Right hindlimb (tissue), 1 donor: ENCODE results near the gene STAG1.
A peak's percentile ranks its signal among the peaks of the same experiment; 100 is the strongest.
"Not testable (repeated sequence)": the region's sequence is repeated elsewhere in the genome, so short reads cannot be mapped to it uniquely, and the experiment has no call there.

Source experiments
- DNase-seq: peaks from one replicate; pipeline ENCODE4 v3.0.0-alpha.2; 2018

STAG1 gene

DNA sequence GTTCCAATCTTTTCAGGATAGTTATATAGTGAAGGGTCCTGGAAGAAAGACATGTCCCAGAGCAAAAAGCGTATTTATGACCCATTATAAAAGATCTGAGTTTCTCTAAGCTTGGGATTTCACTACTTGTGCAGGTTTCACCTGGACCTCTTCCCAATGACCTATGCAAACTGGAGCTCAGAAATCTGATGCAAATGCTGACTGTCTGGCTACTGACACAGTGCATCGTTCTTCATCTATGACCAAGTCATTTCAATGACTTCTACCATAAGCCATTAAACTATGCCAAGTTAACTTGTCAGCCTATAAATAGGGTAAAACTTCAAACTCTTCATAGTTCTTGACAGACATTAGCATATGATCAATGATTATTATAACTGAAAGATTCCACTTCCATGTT, 11.1 kb downstream of the STAG1 start:
- no peak for DNase-seq

DNA sequence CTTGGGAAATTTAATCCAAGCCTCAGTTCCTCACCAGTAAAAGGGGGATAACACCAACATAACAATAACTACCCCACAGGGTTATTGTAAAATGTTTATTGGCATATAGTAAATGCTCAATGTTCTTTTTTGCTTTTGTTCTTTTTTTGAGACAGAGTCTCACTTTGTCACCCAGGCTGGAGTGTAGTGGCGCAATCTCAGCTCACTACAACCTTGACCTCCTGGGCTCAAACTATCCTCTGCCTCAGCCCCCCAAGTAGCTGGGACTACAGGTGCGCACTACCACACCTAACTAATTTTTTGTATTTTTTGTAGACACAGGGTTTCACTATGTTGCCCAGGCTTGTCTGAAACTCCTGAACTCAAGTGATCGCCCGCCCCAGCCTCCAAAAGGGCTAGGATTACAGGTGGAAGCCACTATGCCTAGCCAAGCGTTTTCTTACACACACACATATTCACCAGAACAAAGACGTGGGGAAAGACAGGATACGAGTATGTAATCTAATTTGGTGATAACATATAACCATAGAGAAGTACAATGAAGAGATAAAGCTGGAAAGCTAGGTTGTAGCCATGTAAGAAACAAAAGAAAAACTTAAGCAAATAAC, 11.7 kb downstream of the STAG1 start:
- no peak for DNase-seq

DNA sequence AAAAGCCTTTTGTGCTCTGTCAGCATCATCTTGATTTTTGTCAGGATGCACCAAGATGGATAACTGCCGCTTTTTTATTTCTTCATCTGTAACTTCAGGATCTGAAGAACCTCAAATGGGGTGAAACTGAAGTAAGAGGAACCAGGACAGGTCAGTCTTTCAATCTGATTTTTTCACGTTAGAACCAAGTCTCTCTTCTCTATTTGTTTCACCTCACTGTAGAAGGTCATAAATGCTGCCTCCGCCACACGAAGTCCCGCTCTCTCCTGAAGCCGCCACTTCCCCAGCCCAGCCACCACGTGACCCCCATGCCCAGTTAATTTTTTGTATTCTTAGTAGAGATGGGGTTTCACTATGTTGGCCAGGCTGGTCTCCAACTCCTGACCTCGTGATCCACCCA, 15.2 kb downstream of the STAG1 start:
- DNase-seq = not testable (repeated sequence)

DNA sequence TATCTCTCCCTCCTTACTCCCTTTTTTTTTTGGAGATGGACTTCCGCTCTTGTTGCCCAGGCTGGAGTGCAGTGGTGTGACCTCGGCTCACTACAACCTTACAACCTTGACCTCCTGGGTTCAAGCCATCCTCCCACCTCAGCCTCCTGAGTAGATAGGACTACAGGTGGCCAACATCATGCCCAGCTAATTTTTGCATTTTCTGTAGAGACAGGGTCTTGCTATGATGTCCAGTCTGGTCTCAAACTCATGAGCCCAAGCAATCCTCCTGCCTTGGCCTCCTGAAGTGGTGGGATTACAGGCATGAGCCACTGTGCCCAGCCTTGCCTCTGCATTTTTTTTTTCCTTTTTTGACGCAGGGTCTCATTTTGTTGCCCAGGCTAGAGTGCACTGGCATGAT, 17.1 kb downstream of the STAG1 start:
- DNase-seq = no peak

DNA sequence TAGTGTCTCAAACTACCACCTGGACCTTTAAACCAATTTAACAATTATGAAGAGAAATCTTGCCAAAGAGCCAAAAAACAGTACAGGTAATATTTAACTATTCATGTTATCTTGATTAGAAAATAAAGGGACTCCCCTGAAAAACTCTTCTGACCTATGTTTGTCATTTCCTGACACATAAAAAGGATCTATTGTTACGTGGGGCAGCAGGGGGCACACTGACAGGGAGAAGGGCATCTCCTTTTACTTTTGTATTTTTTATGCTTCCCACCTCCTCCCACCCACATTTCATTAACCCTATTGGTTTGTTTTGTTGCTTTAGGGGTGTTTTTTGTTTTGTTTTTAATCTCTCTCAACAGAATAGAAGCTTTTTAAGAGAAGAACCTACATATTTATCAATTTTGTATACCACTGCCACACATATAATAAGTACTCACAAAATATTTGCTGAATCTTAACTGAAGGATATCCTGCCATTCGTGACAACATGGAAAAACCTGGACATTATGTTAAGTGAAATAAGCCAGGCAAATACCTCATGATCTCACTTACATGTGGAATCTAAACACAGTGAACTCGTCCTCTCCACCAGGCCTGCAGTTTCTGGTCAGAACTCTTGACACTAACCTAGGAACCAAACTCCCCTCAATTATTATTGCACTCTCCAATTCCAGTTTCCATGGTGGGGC, 17.7 kb downstream of the STAG1 start:
- DNase-seq = no peak

DNA sequence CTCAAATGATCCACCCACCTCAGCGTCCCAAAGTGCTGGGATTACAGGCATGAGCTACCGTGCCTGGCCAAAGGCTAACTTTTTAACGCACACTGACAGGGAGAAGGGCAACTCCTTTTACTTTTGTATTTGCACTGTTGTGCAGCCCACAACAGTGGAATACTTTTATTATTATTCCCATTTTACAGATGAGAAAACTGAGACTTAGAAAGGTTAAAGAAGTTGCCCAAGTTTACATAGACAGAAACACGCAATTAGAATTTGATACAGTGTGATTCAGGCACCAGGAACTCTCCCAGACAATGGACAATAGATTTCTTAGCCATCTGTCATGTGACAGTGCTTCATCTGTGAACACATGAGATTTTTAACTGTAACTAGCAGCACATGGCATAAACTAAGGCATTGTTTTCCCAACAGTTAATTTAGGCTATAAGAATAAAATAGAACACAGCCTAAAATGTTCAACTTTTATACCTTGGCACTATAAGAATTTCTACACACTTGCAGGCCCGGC, 18.8 kb downstream of the STAG1 start:
- no peak for DNase-seq

DNA sequence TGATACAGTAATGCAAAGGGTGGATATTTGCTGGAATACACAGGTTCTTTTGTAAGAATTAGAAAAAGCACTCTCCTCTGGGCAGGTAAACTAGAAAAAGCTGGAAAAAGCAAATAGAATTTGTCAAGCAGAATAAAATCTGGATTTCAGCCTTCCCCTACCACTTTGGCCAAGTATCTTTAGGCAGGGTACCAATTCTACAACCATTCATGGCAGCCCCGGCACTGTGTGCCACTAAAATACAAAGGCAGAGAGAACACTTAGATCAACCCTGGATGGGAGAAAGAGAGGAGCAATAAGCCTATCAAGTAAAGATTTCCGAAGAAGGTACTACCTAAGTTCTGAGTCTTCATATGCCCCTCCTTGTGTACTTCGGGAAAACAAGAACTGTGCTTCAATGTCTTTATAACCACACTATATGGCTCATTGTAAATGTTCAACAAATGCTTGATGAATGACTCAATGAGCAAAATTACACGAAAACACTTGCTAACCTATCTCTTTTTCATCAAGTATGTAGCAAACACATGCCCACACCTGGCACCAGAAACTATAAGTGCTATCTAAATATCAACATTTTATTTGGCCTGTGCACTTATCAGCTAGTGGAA, 20.8 kb downstream of the STAG1 start:
- DNase-seq = no peak

DNA sequence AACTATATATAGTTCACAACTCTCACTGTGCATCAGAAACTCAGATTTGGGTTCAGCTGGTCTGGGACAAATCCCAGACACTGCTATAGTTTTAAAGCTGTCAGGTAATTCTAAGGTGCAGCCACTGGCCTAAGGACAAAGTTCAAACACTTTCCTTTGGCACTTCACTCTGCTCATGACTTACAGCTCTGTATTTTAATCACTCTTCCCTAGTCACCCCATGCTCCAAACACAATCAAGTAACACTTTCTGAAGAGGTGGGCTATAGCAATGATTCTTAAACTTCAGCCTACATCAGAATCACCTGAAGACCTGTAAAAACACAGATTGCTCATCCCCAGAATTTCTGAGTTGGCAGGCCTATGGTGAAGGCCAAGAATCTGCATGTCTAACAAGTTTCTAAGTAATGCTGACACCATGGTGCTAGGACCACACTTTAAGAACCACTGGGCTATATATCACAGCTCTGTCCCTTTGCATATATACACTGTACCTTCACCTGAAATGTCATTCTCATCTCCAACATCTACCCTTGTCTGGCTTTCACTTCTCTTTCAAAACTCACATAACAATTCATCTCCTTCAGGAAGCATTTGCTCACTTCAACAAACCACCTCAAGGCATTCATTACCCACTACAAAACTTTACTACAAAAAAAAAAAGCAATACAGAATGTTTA, 21.4 kb downstream of the STAG1 start:
- no peak for DNase-seq

DNA sequence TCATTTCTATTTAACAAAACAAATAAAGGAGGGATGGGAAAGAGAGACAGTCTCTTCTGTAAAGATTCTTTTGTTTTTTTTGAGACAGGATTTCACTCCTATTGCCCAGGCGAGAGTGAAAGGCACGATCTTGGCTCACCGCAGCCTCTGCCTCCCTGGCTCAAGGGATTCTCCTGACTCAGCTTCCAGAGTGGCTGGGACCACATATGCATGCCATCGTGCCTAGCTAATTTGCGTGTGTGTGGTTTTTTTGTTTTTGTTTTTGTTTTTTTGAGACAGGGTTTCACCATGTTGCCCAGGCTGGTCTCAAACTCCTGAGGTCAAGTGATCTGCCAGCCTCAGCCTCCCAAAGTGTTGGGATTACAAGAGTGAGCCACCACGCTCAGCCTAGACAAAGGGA, 23.3 kb downstream of the STAG1 start:
- DNase-seq = peak; percentile 28

DNA sequence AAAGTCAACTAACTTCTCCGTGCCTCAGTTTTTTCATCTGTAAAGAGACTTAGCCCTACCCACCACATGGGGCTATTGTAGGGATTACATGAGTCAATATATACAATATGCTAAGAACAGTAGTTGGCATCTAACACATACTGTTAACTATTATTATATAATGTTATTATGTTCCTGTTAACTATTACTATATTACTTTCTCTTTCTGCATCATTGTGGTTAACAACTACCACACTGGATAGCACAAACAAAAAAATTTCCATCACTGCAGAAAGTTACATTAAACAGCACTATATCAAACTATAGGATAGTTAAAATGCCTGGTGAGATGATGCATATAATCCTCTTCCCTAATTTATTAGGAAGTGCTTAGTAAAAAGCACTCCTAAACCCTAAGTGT, 23.7 kb downstream of the STAG1 start:
- no peak for DNase-seq

DNA sequence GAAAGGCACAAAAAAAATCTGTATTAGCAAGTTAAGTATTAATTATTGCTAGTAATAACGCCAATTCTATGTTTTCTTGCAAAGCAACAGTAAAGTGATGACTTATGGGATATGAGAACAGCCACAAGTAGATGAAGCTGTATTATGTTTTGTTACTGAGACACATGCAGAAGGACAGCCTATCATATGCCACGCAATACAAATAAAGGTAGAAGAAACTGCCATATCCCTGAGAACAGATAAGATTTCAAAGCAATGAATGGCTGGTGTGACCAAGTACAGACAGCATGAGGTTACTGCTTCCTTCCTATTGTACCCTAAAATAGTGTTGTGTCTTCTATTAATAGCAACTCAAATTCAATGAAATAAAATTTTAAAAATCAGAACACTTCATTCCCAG, 26.7 kb downstream of the STAG1 start:
- DNase-seq = no peak

DNA sequence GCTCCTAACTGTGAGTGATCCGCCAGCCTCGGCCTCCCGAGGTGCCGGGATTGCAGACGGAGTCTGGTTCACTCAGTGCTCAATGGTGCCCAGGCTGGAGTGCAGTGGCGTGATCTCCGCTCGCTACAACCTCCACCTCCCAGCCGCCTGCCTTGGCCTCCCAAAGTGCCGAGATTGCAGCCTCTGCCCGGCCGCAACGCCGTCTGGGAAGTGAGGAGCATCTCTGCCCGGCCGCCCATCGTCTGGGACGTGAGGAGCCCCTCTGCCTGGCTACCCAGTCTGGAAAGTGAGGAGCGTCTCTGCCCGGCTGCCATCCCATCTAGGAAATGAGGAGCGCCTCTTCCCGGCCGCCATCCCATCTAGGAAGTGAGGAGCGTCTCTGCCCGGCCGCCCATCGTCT, 29.3 kb downstream of the STAG1 start:
- DNase-seq = not testable (repeated sequence)

DNA sequence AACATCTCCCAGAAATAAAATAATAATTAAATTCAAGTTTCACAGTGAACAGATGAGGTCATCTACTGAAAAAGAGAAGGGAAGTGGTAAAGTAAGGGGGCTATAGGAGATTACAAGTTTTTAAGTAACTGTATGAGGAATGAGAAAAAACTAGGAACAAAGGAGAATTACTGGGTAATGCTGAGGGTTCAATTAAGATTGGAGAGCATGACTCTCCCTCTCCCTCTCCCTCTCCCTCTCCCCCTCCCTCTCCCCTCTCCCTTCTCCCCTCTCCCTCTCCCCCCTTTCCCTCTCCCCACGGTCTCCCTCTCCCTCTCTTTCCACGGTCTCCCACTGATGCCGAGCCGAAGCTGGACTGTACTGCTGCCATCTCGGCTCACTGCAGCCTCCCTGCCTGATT, 29.8 kb downstream of the STAG1 start:
- not testable (repeated sequence) for DNase-seq

DNA sequence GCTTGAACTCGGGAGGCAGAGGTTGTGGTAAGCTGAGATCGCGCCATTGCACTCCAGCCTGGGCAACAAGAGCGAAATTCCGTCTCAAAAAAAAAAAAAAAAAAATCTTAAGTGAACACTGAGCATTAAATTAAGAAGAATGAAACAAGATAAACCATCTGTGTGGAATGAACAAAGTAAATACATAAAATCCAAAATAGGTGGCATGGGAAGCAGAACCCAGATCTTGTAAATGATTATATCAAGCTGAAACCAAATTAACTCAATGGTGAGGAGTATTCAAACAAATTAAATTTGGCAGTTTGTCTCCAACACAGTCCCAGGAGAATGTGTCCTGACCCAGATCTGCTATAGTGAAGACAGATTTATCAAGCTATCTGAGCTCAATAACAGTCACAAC, 32.1 kb downstream of the STAG1 start:
- no peak for DNase-seq

DNA sequence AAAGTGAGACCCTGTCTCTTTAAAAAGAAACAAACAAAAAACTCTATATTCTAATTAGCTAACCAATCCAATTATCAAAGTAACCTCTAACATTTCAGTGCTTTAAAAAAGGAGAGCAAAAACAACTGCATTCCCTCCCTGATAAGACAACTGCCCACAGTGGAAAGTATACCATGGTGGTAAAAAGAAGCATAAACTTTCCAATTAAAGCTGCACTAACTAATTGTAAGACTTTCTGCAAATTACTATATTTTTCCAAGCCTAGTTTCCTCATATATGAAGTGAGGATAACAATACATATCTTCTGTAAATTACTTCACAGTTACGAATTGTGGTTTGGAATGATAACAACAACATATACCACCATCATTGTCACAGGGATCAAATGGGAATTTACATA, 35.5 kb downstream of the STAG1 start:
- no peak for DNase-seq

DNA sequence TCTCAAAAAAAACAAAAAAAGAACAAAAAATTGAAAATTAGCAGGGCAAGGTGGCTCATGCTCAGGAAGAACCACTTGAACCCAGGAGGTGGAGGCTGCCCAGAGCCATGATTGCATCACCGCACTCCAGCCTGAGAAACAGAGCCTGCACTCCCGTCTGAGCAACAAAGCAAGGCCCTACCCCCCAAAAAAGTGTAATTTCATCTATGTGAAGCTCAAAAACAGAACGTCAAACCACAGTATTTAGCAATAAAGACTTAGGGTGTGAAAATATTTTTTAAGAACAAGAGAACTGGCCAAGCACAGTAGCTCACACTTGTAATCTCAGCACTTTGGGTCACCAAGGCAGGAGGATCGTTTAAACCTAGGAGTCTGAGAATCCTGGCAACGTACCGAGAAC, 38.2 kb downstream of the STAG1 start:
- no peak for DNase-seq

DNA sequence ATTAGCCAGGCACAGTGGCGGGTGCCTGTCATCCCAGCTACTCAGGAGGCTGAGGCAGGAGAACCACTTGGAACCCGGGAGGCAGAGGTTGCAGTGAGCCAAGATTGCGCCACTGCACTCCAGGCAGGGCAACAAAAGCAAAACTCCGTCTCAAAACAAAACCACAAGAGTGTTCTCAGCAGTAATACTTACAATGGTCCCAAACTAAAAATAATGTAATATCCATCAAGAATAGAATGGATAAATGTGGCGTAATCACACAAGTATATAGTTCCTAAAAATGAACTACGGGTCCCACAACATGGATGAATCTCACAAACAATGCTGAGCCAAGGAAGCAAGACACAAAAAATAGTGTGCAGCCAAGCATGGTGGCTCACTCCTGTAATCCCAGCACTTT, 39.2 kb downstream of the STAG1 start:
- DNase-seq = no peak

DNA sequence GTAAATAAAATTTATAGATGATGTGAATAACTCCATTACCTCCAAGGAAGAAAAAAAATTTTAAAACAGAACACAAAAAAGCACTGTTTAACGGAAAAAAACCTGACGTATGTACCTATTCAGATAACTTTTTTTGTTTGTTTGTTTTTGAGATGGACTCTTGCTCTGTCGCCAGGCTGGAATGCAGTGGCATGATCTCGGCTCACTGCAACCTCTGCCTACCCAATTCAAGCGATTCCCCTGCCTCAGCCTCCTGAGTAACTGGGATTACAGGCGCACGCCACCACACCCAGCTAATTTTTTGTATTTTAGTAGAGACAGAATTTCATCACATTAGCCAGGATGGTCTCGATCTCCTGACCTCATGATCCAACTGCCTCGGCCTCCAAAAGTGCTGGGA, 40.3 kb downstream of the STAG1 start:
- not testable (repeated sequence) for DNase-seq

DNA sequence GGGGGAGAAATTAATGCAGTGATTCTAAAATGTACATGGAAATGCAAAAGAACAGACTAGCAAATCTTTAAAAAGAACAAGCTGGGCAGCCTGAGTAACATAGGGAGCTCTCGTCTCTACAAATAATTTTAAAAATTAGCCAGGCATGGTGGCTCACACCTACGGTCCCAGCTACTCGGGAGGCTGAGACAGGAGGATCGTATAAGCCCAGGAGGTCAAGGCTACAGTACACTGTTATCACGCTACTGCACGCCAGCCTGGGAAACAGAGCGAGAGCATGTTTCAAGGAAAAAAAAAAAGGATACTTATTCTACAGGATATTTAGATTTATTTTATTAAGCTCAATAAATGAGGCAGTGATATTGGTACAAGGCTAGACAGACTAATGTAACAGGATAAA, 40.9 kb downstream of the STAG1 start:
- no peak for DNase-seq

DNA sequence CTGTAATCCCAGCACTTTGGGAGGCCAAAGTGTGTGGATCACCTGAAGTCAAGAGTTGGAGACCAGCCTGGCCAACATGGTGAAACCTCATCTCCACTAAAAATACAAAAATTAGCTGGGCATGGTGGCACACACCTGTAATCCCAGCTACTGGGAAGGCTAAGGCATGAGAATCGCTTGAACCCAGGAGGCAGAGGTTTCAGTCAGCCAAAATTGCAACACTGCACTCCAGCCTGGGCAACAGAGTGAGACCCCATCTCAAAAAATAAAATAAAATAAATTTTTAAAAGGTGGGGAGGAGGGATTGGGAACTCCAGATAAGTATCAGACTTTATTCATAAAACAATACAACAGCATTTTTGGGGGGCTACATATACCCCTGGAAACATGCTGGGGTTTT, 42.4 kb downstream of the STAG1 start:
- not testable (repeated sequence) for DNase-seq

DNA sequence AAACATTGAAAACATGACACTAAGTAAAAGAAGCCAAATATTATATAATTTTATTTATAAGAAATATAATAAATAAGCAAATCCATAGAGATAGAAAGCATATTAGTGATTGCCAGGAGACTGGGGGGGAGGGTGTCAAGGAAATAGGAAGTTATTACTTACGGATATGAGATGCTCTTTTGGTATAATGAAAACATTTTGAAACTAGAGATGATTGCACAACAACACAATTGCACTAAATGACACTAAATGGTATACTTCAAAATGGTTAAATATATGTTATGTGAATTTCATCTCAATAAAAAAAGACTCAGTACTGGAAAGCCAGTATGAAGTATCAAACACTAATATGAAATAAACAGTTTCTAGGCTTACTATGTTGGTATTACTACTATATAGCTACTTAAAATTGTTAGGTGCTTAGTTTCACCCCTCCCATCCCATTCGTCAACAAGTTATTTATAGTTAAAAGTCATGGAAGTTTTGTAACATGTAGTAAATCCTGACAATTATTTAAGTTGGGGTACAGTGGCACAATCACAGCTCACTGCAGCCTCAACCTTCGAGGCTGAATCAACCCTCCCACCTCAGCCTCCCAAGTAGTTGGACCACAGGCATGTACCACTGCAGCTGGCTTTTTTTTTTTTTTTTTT, 43.7 kb downstream of the STAG1 start:
- DNase-seq = no peak

DNA sequence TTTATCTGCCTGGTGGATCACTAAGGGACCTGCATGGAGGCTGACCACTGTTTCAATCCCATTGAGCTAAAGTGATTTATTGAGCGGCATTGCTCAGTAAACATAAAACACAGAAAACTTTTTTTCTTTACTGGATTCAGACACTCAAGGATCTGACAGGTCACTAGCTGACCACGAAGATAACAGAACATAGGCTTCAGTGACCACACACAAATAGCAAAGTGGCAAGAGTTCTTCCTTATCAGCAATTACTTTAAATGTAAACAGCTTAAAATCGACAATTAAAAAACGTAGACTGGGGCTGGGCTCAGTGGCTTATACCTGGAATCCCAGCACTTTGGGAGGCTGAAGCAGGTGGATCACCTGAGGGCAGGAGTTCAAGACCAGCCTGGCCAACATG, 48.7 kb downstream of the STAG1 start:
- DNase-seq = no peak

DNA sequence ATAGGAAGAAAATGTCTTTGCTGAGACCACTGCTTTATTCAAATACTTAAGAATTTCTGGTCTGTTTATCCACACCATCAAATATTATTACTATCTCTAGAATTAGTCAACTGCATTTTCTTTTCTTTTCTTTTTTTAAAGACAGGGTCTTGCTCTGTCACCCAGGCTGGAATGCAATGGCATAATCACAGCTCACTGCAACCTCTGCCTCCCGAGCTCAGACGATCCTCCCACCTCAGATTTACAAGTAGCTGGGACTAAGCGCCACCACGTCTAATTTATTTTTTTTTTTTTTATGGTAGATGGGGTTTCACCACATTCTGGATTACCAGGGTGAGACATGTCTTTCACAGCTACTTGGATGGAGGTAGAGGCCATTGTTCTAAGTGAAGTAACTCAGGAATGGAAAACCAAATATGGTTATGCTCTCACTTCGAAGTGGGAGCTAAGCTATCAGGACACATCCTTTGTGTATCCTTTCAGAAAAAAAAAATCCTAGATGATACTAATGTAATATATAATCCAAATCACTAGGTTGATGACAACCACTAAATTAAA, 52.8 kb downstream of the STAG1 start:
- no peak for DNase-seq
